ENCODE measurements around the gene ADAMTS9.

DNA sequence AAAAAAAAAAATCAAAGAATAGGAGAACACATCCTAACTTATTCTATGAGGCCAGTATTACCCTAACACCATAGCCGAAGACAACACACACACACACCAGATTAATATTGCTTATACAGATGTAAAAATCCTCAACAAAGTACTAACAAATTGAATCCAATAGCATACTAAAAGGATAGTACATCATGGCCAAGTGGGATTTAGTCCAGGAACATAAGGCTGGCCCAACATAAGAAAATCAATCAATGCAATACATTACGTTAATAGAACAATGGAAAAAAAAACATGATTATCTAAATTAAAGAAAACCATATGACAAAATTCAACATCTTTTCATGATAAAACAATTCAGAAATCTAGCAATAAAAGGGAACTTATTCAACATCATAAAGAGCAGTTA, 79.1 kb downstream of the ADAMTS9 start:
- TF ChIP-seq GATA2 (IDR thresholded peaks at IDR 0.05; ENCODE audit: low read depth, low read length) (no peak), GATA3 (IDR thresholded peaks at IDR 0.05; ENCODE audit: low read depth, low read length) (no peak)

All from SH-SY5Y (cell line).